Amniotic epithelial cell (primary cell): ENCODE data around the gene GATM.
"Not testable (repeated sequence)": the region's sequence is repeated elsewhere in the genome, so short reads cannot be mapped to it uniquely, and the experiment has no call there.

Experiments
- DNase-seq: peaks from one replicate; pipeline ENCODE4 v3.0.0-alpha.2; 2010; ENCODE audit warnings: low read depth

The GATM gene

DNA sequence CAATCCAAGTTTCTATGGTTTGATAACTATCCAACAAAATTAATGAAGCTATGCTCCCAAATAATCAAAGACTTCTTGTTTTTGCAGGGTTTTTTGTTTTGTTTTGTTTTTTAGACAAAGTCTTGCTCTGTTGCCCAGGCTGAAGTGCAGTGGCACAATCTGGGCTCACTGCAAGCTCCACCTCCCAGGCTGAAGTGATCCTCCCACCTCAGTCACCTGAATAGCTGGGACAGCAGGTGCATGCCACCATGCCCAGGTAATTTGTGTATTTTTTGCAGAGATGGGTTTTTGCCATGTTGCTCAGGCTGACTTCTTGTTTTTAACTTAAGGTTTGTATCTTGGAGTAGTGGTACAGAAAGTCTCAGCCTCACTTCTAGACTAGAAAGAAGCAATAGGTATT, 11.0 kb upstream of the GATM start:
- no peak for DNase-seq

DNA sequence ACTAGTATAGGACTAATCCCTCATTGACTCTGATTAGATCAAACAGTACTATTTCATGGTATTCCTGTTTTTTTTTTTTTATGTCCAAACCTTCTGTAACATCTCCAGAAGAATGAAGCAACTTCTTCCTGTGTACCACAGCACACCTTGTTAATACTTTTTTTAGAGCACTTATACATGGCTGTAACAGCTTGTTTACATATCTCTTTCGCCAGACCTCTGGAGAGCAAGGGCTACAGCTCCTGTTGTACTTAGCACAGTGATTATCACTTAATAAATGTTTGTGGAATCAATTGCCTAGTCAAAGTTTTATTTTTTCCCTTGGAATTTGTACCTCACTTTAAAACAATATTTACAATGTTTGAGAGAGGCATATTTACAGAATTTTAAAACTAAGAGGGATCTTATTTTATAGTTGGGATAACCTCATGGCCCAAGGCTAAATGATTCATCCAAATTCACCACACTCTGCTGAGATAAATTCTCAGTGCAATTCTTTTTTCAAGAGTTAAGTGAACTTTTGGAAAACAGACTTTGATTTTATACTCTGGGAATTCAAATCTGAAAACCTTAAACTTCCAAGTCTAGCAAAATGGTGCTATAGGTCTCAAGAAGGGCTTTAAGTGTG, 9.2 kb upstream of the GATM start:
- DNase-seq: no peak

DNA sequence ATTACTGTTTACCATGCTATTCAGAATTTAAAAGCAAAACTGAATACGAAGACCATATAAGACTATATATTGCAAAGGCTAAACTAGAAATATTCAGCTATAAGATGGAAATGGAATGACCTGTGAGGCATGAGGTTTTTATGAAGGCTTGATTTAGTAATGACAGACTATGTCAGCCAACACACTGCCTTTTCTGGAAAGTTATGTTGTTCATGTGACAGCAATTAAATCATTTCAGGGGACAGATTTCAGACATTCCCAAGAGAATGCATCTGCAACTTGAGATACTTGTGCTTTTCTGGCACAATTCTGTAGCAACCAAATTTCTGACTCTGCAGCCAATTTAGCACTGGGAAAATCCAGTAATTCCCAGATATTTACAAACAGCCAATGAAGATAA, 8.6 kb upstream of the GATM start:
- DNase-seq: no peak

DNA sequence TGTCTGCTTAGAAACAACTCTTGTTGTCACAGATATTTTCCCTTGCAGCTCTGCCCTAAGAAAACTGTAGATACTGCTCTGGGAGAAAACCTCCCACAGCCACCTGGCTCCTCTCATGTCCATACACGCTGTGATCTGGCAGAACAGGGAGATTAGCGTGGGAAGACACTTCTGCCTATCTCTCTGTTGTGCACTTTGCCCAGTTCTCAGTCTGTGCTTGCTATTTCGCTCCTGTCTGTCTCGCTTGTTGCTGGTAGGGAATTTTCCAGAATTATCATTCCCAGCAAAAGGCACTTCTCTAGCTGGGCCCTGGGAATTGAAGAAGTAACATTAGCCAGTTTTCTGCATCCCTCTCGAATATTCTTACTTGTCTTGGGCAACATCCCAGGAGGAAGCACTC, 8.1 kb upstream of the GATM start:
- DNase-seq: peak; percentile 22

DNA sequence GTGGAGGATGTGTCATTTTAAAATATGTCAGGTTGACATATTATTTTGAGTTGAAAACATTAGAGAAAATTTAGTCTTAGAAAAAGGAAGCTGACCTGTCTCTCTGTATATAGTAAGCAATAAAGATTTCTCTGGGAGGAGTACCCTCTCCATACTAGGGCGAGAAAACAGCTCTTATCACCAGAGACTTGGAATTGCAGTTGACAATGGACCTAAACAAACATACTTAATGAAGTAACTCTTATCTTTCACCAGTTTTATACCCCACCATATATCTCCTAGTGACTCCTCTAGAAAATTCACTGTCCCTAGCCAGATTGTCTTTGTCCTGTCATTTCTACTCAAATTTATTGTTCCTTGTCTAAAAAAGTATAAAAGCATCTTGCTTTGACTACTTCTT, 7.2 kb upstream of the GATM start:
- no peak for DNase-seq

DNA sequence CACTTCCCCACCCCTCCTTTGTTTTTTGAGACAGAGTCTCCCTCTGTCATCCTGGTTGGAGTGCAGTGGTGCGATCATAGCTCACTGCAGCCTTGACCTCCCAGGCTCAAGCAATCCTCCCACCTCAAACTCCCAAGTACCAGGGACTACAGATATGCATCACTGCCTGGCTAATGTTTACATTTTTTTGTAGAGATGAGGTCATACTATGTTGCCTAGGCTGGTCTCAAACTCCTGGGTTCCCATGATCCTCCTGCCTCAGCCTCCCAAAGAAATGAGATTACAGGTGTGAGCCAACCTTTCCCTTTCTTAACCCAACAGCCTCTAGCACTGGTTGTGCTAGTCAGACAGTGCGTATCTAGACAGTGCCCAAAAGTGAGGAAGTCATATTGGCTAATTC, 6.4 kb upstream of the GATM start:
- DNase-seq: no peak

DNA sequence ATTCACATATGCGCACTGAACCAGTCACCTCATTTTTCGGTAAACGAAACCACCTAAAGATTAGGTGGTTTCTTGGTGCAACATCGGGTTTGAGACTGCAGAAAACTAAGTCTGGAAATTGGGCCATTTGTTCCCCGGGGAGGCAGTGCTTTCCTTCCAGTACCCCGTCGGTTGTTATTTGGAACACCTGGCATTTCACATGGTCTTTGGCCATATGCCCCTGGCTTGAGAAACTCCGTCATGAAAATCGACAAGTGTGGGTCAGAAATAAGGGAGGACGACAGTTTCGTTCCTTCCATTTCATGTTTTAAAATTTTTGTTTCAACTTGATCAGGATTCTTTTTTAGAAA, 544 bp upstream of the GATM start:
- no peak for DNase-seq

DNA sequence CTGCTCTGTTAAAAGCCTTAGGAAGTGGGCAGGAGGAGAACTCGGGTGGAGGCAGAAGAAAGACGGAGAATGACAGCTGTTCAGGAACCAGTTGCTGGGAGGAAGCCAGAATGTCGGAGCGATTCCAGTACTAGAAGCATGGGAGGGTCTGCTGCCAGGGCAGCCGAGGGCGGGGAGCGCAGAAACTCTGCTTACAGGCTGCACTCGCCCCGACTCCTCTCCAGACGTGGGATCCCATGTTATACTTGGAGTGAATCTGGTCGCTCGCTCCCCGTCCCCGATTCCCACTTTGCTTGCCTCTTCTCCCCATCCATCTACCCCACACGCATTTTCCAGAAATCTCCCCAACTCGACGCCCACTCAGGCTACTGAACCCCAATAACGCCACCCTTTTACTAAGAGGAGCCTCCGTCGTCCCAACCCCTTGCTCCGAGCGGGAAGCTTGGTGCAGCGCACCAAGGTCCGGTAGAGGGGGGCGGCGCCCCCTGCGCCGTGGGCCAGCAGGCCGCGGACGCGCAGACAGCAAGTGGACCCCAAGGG, 665 bp downstream of the GATM start:
- no peak for DNase-seq

DNA sequence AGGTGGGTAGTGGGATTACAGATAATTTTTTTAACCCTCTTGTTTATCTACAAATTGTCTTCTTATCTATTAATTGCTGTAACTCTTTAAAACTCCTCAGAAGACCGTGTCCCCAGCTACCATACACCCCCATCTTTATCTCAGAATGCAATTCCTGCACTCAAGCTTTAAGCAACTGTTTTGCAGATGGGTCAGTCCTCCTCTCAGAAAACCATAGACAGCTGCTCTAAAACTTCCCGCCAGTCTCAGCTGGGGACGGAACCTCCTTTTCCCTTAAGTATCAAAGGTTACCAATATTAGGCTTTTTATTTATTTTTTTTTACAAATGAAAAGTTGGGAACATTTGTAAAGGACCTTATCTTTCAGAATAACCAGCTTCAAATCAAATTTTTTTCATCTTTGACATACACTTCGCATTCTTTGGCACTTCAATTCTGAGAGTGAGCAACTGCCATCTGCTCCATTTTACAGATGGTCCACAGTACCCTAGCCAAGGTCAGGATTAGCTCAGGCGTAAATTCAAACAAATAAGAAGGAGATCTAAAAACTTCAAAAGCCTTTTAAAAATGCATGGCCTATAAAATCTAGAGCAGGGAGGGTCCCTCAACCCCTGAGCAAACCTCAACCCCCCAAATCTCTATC, 1.3 kb downstream of the GATM start:
- DNase-seq: no peak

DNA sequence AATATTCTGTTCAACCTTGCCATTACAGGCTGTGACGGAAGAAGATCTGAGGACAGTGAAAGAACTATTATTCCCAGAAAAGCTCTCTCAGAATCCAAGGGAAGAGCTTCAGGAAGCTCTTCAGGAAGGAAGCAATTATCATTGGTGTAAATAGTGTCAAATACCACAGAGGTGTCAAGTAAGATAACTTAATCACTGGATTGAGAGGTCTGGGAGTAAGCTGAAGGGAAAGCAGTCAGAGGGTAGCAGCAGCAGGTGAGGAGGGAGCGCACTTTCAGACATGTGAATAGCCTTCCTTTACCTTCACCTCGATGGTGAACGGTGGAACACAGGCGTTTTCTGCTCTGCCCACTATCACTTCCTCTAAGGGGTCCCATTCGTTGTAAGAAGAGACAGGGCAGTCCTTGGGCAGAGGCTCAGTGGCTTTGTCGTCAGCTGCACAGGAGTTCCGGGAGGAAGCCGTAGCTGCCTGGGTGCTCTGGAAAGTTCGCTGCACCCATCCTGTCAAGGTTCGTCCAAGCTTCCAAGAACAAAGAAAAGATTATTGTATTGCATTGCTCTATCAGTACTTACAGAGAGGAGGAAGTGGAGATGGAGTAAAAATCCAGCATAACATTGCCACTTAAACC, 1.9 kb downstream of the GATM start:
- DNase-seq: no peak

DNA sequence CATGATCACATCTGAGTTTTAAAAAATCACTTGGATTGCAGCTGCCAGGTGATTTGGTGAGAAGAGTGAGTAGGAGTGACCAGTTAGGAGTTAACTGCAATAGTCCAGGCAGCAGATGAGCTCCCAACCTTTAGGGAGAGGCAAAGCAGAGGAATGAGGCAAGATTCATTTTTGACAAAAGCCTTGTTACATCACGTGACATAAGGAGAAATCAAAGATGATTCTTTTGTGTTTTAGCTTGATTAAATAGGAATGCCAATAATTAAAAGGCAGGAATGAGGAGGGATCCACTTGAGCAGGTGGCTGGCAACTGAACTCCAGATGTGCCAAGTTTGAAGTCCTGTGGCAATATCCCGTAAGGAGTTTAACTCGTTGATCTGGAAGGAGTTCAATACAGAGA, 2.5 kb downstream of the GATM start:
- DNase-seq: no peak

DNA sequence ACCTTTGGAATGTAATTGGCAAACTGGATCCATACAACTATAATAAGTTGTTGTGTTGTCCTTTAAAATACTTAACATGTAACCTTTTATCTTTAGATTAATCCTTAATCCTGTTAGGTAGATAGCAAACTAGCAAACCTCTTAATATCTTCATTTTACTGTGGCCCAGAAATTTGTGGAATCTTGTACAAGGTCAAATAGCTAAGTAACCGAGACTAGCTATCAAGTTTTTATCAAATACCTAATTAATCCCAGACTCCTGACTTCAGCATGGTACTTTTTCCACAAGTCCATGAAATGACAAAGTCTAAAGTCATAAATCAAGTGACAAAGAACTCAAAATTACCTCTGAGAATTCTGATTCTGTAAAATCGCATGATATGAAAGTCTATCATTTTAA, 4.4 kb downstream of the GATM start:
- no peak for DNase-seq

DNA sequence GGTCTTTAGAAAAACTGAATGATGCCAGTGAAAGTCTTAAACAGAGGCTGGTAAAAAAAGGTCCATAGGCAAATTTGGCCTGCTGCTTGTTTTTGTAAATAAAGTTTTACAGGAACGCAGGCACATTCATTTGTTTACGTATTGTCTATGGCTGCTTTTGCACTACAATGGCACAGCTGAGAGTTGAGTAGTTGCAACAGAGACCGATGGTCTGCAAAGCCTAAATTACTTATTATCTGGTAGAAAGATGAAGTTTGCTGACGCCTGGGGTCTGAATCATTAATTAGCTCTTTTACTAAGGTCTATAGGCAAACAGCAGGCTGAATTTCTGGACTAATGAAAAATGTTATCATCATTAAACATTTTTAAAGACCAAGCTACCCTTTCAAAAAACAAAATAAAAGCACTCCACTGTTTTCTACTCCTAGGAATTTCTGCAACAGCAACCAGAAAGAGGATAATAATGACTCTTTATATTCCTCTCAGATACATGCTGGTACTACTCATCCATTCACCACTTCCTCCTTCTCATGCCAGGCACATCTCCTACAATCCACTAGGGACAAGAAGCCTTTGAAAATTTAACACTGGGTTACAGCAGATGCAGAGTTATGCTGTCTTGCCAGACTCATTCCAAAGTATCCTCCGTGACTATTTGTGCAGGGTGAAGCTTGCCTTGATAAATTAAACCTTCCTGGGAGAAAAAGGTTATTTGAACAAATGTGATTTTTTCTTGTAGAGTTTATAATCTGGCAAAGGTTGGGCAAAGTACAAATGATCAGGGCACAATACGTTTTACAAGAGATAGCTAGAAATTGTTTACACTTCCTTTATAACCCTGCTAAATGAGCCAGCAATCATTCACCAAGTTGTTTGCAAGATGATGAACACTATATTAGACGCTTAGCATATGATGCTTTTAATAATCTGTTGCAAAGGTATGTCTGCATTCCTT, 6.0 kb downstream of the GATM start:
- DNase-seq: no peak

DNA sequence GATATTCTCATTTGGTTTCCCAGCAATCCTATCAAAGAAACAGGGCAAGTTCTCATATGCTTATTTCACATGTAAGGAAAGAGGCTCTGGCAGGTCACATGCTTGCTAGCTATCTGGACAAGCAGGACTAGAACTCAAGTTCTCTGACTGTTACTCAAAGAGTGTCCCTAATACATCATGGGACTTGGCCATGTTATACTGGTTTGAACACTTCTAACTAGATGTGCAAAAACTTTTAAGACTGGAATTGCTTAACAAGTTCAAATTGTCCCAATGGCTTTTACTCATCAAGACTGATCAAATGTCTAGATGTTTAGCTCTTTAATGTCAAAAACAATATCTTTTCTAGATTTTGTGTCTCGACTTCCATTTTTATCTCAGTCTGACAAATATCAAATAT, 6.8 kb downstream of the GATM start:
- DNase-seq: no peak

DNA sequence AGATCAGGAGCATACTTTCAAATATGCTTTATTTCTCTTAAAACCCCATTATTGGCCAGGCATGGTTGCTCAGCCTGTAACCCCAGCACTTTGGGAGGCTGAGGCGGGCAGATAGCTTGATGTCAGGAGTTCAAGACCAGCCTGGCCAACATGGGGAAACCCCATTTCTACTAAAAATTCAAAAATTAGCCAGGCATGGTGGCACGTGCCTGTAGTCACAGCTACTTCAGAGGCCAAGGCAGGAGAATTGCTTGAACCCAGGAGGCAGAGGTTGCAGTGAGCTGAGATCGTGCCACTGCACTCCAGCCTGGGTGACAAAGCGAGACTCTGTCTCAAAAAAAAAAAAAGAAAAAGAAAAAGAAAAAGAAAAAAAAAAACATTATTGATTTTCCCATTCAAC, 8.3 kb downstream of the GATM start:
- DNase-seq: not testable (repeated sequence)

DNA sequence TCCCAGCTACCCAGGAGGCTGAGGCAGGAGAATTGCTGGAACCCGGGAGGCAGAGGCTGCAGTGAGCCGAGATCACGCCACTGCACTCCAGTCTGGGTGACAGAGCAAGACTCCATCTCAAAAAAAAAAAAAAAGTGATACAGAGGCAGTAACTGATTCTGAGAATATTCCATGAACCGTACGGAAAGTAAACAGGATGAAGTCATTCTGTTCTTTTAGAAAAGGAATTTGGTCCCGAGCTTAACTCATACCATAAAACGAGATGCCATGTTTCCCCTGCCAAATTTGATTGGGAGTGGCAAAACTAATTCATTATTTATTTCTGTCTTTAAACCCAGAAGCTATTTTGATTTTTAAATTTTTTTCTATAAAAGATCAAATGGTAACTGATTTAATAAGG, 11.1 kb downstream of the GATM start:
- not testable (repeated sequence) for DNase-seq

DNA sequence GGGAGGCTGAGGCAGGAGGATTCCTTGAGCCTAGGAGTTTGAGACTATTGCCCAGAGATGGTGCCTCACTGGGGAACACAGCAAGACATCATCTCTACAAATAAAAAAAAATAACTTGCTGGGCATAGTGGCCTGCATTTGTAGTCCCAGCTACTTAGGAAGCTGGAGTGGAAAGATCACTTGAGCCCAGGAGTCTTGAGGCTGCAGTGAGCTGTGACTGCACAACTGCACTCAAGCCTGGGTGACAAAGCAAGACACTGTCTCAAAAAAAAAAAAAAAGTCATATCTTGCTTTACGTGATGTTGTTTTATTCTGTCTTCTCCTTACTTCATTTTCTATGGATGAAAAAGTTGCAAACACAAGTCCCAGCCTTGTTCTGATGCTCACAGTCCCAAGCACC, 14.1 kb downstream of the GATM start:
- DNase-seq: no peak

DNA sequence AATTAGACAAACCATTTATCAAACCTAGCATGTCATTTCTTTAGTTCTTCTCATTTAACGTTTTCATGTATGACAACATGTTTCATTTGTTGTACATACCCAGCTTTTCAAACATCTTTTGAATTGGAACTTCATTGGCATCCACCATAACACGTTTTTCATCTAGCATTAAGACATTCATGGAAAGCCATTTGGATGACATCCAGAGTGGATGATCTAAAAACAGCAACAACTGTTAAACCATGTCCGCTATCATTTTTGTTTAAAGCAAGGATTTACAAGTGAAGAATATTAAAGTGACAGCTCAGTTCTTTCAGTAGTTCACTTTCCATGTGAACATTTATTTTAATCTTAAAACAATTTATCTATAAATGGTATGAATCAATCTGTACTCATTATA, 14.5 kb downstream of the GATM start:
- no peak for DNase-seq

DNA sequence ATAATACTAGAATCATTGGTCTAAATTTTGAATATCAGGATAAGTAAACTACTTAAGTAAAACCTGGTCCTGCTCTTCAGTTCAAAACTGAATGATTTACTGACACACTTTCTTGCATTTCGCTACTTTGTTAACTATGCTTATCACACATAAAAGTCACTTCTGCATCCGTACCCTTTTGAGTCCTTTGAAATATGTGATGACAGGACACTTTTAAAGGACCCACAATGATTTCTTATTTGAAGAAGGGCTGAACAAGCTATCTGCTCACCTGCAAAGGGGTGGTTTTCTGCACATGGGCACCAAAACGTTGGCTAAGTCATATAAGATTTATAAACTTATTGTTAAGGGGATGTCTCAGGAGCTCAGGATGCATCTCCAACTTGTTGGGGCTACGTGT, 15.0 kb downstream of the GATM start:
- no peak for DNase-seq

DNA sequence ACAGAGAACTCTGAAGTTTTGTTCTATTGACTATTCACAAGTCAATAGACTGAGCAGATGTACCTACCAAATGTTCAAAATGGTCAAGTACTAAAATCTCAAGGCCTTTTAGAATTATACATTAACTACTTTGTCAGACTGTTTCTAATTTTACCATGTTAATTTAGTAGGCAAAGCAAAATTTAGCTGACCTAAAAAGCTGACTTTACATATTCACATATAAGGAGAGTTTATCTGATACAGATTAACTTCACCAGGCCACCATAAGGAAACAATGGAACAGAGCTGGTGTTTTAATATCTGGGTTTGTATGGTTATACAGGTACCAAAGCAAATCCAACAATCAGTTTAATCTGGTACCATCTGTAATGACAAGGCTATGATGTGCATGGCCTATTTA, 15.9 kb downstream of the GATM start:
- DNase-seq: no peak

DNA sequence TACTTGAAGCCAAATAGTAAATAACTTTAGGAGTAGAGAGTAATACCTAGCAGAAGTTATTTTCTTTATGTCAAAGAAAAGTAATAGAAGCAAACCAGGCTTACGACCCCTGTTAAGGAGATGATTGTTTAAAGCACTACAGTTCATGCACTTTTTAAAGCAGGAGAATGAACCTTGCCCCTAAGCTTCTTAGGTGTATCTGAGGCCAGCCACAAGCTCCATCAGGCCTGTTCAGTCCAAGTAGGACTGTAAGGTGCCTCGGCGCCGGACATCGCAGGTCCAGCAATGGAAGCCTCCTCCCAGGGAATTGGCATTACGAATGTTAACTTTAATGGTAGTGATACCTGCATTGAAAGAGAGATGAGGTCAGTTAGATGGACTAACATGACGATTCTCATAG, 16.5 kb downstream of the GATM start:
- DNase-seq: no peak

DNA sequence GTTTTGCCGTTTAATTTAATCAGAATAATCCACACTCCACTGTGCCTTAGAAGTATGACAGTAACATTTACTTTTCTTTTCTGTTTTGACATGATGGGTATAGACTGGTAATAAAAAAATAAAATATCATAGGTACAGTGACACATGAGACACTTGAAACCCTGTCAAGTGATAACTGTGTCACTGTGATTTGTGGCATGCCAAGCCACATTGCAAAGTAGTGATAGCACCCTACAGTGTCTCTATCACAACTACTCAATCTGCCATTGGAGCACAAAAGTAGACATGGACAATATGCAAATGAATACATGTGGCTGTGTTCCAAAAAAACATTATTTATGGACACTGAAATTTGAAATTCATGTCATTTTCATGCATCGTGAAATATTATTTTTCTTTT, 22.5 kb downstream of the GATM start:
- DNase-seq: no peak

DNA sequence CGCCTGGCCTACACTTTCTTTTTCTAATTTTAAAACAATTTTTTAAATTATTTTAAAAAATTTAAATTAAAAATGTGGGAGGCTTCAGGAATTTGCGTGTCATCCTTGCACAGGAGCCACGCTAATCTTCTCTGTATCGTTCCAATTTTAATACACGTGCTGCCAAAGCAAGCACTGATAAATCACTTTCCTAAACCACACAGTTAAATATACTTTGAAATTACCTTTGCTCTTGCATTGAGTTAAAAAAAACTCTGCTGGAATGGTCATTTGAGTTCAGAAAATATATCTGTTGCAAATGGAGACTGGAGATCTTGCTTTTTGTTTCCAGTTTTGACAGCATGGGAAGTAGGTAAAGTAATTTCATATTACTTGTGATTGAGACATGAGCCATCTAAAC, 23.6 kb downstream of the GATM start:
- DNase-seq: no peak
